OCI-LY7 (cell line): ENCODE results near the gene PDCD5.

Source experiments
- CTCF ChIP-seq: fragments of 200-600 bp; sonication (generic); conservative IDR thresholded peaks from 2 replicates; pipeline ENCODE4 v1.5.1; 2014; ENCODE audit warnings: mild to moderate bottlenecking, antibody characterized with exemption, low read length, moderate library complexity, mixed read lengths
- EZH2phosphoT487 ChIP-seq: fragments of 200-600 bp; sonication (generic); IDR thresholded peaks from 2 replicates; pipeline ENCODE4 v1.6.1; 2018; ENCODE audit warnings: low read depth, borderline replicate concordance, mild to moderate bottlenecking, mixed run types, antibody characterized with exemption, low read length, moderate library complexity, mixed read lengths

- TF ChIP-seq CTCF, result no peak
- no peak for TF ChIP-seq EZH2phosphoT487
These were observed 36.1 kb upstream of the PDCD5 start for GRCh38 chr19:32544917-32545316.
